HG02759 (cell line): ENCODE data around the gene PHLDB1.
"Not testable (repeated sequence)": the region's sequence is repeated elsewhere in the genome, so short reads cannot be mapped to it uniquely, and the experiment has no call there.

Source experiments
- ATAC-seq: cut with Tn5 transposase; IDR thresholded peaks from one replicate; pipeline ENCODE4 v1.9.1; 2021; ENCODE audit warnings: mild to moderate bottlenecking, moderate library complexity; ENCODE audit not compliant: unreplicated experiment

PHLDB1 gene

GRCh38 chr11:118605116-118605867 lies 2.1 kb upstream of the PHLDB1 start:
- no peak for ATAC-seq

GRCh38 chr11:118606157-118606843 lies 1.1 kb upstream of the PHLDB1 start:
- no peak for ATAC-seq

DNA sequence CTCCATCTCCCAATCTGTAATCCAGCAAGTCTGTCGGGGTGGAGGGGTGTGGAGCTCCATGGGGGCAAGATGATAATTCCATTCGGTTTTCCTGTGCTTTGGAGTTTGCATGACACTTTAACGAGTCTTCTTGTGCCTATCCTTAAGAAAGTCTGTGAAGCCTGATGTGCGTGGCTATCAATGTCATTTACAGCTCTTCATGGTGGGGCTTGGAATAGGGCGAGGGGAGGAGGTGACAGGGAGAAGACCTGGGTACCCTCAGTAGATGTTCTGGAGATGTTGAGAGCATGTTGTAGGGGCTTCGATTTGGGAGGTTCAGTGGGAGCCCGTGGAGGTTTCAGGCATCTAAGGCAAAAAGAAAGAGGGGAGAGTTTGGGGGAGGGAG lies 579 bp upstream of the PHLDB1 start:
- no peak for ATAC-seq

DNA sequence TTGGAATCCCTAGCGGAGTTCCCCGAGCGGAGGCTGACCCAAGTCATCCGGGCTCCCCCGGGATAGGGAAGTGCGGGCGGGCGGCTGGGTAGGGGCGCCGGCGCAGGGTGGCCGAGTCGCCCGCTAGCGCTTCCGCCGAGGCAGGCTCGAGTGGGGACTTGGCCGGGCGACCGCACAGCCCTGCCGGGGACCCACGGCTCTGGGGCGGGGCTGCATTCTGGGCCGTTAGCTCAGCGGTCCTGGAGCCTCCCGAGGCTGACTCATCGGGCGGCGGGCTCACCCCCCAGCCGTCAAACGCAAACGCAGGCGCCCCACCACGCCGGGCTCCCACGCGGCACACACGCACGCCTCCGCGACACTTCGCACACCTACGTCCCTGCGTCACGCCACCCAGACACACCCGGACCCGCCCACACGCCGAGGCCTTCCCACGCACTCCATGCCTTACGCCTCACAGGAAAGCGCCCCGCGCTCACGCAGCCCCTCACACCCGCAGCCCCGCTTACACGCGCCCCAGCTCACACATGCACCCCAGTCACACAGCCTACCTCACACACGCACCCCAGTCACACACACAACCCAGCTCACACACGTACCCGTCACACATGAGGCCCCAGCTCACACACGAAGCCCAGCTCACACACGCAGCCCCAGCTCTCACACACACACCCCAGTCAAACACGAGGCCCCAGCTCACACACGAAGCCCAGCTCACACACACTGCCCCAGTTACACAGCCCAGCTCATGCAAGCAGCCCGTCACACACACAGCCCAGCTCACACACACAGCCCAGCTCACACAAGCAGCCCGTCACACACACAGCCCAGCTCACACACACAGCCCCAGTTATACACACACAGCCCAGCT lies 1.2 kb downstream of the PHLDB1 start:
- no peak for ATAC-seq

DNA sequence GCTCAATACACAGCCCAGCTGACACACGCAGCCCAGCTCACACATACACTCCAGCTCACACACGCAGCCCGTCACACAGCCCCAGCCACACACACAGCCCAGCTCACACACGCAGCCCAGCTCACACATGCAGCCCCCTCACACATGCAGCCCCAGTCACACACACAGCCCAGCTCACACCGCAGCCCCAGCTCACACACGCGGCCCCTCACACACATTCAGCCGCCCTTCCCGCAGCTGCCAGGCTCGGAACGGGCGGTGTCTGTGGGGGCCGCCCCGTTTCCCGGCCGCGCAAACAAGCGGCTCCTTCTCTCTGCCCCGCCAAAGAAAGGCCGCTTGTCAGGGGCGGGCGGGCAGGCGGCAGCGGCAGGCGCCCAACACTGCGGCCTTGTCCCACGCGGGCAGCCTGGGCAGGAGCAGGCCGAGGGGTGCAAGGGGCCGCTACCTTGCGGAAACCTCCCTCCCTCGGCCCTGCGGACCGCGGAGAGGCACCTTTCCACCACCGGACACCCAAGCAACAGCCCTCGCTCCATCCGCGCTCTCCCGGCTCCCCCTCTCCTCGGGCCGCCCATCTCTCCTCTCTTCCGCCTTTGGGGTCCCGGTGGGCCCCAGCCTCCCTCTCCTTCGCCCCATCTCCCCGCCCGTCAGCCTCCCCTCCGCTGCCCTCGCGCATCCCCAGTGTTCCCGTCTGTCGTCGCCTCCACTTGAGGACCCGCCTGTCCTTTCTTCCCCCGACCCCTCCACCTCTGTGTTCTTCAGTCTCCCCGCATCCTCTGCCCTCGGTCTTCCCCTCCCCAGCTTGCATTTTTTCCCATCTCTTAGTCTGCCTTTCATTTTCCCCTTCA lies 2.2 kb downstream of the PHLDB1 start:
- no peak for ATAC-seq

GRCh38 chr11:118610225-118610772 lies 2.9 kb downstream of the PHLDB1 start:
- ATAC-seq = no peak

- peak; percentile 64 for ATAC-seq
Observed at GRCh38 chr11:118610773-118611432, 3.5 kb downstream of the PHLDB1 start.

GRCh38 chr11:118611433-118611795 lies 4.0 kb downstream of the PHLDB1 start:
- ATAC-seq = not testable (repeated sequence)

GRCh38 chr11:118612378-118612777 lies 5.0 kb downstream of the PHLDB1 start:
- ATAC-seq = no peak

DNA sequence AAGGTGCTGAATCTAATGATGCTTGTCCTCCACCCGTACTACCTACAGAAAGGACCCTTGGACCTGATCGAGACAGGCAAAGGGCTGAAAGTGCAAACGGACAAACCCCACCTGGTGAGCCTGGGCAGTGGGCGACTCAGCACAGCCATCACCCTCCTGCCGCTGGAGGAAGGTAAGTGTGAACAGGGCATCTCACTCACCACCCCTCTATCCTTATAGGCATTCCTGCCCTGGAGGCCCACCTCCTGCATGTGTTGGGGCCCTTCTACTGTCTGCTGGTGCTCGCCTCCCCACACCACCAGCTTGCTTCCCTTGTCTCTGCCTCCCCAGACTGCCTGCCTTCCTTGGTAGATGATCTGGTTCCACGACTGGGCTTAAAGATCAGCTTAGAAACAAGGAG lies 7.1 kb downstream of the PHLDB1 start:
- ATAC-seq = no peak

DNA sequence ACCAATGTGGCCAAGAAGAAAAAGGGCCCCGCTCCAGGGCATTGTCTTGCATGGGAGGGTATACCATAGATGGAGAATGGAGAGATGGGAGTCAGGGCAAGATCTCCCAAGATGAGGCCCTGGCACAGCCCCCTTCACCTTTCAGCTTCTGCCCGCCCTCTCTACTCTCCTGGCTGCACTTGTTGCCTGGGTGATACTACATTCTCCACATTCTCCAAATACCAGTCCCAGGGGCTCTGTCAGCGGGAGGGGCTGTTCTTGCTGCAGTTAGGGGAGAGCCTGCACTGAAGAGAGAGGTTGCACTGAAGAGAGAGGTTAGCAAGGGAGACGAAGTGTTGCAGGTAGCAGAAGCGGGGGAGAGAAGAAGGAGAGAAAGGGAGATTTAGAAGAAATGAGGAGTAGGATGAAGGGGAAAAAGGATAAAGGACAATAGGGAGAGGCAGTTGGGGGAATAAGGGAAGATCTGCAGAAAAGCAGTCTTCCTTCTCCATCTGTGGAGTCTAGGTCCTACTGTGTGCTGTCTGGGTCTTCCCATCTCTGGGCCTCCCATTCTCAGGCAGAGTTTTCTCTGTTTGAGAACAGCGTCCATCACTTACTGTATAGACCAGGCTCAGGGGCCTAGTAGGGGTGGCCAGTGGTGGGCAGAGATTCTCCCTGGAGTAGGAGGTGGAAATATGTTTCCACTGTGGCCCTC lies 8.0 kb downstream of the PHLDB1 start:
- ATAC-seq = no peak

DNA sequence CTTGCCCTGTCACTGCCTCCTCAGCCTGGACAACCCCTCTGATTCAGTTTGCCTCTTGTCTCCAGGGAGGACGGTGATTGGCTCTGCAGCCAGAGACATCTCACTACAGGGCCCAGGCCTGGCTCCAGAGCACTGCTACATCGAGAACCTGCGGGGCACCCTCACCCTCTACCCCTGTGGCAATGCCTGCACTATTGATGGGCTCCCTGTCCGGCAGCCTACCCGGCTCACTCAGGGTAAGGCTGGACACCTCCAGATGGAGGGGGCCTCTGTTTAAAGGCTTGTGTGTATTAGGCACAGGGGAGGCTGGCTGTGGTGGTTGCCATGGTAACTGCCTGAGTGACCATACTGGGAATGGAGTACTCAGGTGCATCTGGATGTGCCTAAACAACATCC lies 8.6 kb downstream of the PHLDB1 start:
- ATAC-seq = no peak

DNA sequence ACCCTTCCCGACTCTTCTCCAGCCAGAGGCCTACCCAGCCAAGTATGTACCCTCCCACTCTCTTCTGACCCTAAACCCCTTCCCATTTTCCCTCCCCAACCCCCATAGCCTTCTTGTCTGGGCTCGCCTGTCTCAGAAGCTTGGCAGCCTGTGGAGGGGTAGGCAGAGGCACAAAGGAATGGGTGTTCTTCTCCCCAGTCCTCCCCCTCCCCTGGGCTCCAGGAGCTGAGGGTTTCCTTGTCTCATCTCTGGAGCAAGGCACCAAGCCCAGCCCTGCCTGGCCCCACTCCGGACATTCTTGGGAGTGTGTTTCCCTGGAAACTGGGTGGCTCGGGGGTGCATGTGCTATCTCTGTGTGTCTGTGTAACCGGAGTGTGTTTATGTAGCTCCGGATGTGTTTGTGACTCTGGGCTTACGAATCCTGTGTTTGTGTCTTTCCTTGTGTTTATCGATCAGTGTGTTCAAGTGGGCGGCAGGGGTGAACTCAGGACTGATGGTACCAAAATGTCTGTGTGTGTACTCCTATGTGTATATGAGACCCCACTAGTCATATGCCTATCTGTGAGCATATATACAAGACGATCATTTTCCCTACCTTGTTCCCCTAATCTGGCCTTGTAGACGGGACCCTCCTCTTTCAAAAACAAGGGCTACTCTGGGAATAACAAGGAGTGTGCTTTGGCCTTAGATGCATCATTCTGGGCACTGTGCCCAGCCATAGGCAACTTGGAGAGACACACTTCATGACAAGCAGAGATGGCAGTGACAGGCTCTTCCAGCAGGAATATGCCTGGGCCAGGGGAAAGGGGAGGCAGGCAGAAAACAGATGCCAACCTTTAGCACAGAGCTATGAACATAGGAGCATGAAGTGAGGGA lies 10.9 kb downstream of the PHLDB1 start:
- ATAC-seq = no peak

GRCh38 chr11:118618991-118619375 lies 11.6 kb downstream of the PHLDB1 start:
- ATAC-seq = no peak

DNA sequence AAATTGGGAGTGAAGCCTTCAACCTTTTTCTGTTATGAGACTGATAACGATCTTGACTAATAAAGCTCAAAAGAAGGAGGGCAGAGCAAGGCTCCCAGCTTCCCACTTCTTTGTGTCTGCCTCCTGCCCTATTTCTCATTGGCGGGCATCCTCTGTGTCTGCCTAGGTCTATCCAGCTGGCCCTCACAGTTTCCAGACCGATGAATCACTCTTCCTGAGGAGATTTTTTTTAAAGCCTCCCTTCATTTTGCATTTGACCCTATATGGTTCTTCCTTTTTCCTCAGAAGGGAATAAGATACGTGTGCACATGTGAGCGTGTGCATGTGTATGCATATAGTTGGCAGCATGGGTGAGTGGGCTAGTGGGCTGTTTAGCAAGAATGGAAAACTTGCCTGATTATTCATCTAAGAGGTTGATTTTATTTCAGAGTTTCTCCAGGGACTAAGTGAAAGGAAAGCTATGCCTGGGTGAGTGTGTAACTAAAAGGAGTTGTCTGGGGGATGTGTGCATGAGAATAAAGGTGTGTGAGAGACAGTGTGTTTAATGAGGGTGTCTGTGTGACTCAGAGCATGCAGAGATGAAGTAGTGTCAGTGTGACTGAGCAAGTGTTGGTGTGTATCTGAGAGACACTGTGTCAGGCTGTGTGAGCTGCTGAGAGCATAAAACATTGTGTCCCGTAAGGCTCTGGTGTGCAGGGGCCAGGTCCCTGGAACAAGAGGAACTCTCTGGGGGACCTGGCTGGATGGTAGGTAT lies 12.2 kb downstream of the PHLDB1 start:
- no peak for ATAC-seq

DNA sequence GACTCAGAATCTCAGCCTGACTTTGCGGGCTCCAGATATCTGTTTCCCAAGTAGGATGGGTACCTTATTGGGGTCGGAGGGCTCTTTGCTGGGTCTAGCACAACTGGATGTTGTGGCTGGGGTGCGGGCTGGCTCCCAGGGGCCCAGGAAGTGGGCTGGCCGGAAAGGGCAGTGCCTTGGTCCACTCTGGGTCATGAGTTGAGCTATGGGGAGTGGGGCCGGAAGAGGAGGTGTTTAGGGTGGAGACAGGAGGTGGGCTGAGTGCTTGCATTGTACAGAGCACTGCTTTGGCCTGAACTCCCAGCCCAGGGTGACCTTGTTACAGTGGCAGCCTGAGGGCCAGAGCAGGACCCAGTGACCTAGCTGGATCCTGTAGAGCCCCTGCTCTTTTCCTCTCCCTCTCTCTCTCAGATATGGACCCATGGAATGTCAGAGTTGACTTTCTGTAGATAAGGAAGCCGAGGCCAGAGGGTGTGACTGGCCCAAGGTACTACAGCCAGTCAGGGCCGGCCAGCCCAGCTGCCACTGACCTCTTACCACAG lies 13.2 kb downstream of the PHLDB1 start:
- ATAC-seq = no peak

- ATAC-seq = no peak
Observed at GRCh38 chr11:118621071-118621783, 13.8 kb downstream of the PHLDB1 start.
